Ecto neural progenitor cell (in vitro differentiated cells): Measurements from ENCODE around the gene ITGAE.
"Not testable (repeated sequence)": the region's sequence is repeated elsewhere in the genome, so short reads cannot be mapped to it uniquely, and the experiment has no call there.

Source experiments
- DNase-seq: peaks from one replicate; pipeline ENCODE4 v3.0.0-alpha.2; 2018; ENCODE audit warnings: low spot score

The ITGAE gene

DNA sequence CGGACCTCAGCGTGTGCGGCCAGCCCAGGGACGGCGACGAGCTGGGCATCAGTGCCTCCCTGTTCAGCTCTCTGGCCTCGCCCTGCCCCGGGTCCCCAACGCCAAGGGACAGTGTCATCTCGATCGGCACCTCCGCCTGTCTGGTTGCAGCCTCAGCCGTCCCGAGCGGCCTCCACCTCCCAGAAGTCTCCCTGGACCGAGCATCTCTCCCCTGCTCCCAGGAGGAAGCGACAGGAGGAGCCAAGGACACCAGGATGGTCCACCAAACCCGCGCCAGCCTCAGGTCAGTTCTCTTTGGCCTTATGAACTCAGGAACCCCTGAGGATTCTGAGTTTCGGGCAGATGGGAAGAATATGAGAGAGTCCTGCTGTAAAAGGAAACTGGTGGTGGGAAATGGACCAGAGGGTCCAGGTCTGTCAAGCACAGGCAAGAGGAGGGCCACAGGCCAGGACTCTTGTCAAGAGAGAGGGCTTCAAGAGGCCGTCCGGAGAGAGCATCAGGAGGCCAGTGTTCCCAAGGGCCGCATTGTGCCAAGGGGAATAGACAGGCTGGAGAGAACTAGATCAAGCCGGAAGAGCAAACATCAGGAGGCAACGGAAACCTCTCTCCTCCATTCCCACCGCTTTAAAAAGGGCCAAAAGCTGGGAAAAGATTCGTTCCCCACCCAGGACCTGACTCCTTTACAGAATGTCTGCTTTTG is 76.5 kb downstream of the ITGAE start:
- DNase-seq: no peak

DNA sequence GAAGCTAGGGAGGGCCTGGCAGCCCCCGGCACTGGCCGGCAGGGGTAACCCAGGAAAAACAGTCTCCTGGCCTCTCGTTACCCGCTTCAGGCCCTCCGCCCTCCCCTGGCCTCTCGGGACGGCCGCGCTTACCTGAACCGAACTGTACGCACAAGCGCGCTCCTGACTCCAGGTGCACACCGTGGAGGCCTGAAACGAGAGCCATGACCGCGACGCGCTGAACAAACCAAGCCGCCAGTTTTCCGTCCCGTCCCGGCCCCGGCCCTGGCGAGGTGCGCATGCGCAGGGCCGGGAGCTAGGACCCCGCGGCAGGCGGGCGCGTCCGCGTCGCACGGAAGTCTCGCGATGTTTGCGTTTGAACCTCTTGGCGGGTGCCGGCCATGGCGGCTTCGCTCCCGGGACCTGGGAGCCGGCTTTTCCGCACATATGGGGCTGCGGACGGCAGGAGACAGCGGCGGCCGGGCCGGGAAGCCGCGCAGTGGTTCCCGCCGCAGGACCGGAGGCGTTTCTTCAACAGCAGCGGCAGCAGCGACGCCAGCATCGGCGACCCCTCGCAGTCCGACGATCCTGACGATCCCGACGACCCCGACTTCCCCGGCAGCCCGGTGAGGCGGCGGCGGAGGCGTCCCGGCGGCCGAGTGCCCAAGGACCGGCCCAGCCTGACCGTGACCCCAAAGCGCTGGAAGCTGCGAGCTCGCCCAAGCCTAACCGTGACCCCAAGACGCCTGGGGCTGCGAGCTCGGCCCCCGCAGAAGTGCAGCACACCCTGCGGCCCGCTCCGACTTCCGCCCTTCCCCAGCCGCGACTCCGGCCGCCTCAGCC is 77.2 kb downstream of the ITGAE start, which contains the start of gene HASPIN:
Gene HASPIN, plus strand, starts transcription at position 348 of the 822 bp plus-strand sequence. Its CDS starts 33 bp downstream, at position 381.
- peak; percentile 98 for DNase-seq

DNA sequence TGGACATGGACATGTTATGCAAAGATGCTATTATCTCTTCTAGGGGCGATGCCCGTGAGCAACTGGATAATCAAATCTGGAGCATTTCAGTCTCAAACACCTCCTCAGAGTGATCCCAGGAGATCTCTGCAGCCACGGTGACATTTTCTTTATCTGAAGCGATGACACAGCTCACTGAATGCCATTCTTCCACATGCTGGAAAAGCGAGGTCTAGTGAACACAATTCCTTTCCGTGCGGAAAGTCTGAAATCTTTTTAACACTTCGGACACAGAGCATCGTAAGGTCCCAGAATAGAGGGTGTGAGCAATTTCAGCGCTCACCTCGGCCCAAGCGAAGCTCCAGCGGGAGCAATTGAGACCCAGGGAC is 77.8 kb downstream of the ITGAE start:
- no peak for DNase-seq

DNA sequence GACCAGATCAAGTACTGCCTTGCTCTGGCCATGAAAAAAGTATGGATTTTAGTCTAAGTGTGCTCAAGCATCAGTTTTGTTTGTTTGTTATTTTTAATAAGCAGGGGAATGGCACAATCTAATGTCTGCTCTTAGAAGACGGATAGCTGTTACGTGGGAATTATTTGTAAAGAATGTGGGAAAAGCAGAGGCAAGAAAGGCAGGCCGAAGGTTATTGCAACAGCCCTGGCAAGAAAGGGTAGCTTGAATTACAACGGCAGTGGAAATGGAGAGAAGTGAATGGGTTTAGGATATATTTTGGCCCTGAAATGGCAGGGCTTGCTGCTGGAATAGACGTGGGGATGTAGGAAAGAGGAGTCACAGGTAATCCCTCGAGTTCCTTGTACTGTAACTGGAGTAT is 78.3 kb downstream of the ITGAE start:
- no peak for DNase-seq

DNA sequence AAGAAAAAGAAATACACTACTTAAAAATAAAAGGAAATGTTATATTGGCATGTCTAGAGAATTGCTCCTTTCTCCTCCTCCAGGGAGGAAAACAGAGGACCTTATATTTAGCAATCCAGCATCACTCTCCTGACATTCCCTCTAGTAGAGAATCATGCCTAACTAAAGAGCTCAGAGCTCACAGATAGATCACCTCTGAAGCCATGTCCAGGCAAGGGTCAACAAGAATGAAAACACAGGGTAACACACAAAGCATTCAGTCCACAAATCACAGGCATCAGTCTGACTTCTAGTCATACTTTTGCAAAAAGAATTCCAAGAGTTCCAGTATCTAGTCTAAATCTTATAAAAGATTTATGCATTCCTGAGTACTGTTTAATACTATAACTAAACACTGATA is 81.7 kb downstream of the ITGAE start:
- DNase-seq: no peak

DNA sequence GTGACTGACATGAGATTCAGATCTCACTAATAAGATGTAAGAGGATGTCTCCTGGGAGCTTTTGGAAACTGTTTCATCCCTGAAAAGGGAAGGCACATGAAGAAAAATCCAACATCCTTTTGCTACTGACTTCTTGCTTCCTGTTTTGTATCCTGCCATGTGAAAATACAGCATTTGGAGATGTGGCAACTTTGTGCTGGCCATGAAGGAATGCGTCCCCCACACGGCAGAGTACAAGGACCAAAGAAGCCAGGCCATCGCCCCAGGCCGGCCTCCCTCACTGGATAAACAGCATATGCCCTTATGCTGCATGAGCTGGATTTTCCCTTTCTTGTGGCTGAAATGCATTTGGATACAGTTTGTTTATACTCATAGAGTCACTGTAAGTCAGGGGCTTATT is 82.8 kb downstream of the ITGAE start:
- no peak for DNase-seq

DNA sequence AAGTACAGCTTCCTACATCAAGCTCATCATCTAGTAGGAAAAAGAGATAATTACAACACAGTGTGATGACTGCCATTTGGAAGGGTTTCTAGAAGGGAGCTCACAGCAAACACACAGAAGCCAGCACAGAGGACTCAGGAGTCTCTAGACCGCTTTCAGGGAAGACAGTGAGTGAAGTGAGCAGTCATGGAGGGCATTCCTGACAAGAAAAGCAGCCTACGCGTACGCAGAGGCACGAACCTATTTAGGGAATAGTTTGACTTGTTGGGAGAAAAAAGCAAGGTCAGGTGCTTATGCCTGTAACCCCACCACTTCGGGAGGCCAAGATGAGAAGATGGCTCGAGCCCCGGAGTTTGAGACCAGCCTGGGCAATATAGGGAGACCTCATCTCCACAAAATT is 85.7 kb downstream of the ITGAE start:
- DNase-seq: no peak

DNA sequence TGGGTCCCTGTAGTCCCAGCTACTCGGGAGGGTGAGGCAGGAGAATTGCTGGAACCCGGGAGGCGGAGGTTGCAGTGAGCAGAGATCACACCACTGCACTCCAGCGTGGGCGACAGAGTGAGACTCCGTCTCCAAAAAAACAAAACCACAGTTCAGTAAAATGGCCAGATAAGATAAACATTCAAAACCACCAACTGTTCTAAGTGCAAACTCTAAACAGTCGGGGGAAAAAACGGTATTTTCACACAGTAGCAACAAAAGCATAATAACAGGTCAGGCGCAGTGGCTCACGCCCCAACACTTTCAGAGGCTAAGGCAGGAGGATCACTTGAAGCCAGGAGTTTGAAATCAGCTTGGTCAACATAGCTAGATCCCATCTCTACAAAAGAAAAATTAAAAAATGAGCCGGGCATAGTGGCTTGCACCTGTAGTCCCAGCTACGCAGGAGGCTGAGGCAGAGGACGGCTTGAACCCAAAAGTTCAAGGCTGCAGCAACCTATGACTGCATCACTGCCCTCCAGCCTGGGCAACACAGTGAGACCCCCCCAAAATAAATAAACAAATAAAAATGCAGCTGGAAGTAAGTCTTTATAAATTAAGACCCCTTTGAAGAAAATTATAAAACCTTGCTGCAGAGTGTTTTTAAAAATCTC is 88.1 kb downstream of the ITGAE start:
- DNase-seq: no peak

DNA sequence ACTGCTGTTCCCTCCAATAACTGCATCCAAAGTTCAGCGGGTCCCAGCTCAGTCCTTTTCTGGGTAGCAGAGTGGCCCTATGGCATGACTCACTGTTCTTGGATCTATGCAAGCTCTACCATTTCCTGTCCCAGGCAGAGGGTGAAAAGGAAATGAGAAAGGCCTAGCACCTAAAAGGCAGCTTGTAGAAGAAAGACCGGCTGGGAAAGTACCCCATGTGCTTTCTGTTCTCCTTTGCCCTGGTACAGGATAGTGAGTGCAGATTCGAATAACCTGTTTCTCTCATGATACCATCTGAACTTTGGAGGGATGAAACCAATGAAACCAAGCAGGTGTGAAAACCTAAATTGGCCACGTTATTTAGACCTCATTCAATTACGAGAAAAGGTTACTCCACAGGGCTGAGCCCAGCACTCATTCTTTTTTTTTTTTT is 90.0 kb downstream of the ITGAE start:
- no peak for DNase-seq

DNA sequence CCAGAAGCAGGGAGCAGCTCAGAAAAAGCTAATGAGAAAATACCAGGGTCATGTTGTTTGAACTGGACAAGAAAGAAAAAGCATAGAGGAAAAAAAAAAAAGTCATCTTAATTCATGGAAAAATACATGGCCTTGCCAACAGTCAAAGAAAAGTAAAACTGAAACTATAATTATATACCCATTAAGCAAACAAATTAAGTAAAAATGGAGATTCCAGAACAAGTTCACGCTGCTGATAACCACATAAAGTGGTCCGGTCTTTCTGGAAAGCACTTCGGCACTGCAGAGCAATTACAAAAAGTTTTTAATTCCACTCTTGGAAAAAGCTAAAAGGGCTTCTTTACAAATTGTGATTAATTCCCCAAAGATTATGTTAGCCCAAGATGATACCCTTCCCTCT is 92.6 kb downstream of the ITGAE start:
- DNase-seq: no peak

DNA sequence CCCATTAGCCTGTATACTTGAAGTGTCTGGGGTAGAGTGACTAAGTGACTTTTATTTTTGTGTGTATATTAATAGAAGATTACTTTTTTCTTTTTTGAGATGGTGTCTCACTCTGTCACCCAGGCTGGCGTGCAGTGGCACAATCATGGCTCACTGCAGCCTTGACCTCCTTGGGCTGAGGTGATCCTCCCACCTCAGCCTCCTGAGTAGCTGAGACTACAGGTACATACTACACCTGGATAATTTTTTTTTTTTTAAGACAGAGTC is 95.3 kb downstream of the ITGAE start:
- not testable (repeated sequence) for DNase-seq

DNA sequence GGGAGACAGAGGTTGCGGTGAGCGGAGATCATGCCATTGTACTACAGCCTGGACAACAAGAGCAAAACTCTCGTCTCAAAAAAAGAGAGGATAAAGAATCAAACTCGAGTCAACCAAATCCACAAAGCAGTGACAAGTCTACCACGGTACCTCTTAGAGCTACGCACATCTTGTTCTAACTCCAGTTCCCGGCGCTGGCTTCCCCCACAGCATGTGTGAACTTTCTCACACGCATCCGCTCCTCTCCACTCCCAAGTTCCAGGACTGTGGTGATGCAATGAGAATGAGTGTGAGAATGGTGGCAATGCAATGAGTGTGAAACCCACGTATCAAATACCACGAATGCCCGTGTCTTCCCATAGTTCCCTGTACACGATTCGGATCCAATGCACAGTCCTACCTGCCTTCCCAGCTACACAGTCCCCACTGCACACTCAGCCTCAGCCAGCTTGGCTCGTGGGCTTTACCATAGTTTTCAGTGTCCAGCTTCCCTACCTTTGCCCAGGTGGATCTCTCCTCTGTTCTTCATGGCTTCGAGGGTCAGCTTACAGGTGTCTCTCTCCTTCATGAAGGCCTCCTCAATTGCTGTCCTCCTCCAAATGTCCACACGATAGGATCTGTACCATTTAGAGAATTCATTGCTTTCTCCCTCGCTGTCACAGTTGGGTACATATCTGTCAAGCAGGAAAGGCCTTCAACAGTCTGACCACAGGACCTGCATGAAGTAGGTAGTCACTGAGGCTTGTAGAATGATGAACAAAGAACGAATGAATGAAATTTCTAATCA is 95.9 kb downstream of the ITGAE start:
- no peak for DNase-seq

DNA sequence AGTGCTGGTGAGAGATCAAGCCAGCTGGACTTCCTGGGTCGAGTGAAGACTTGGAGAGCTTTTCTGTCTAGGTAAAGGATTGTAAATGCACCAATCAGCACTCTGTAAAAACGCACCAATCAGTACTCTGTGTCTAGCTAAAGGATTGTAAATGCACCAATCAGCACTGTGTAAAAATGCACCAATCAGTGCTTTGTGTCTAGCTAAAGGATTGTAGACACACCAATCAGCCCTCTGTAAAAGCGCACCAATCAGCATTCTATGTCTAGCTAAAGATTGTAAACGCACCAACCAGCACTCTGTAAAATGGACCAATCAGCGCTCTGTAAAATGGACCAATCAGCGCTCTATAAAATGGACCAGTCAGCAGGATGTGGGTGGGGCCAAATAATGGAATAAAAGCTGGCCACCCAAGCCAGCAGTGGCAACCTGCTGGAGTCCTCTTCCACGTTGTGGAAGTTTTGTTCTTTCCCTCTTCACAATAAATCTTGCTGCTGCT is 98.9 kb downstream of the ITGAE start:
- DNase-seq: not testable (repeated sequence)

DNA sequence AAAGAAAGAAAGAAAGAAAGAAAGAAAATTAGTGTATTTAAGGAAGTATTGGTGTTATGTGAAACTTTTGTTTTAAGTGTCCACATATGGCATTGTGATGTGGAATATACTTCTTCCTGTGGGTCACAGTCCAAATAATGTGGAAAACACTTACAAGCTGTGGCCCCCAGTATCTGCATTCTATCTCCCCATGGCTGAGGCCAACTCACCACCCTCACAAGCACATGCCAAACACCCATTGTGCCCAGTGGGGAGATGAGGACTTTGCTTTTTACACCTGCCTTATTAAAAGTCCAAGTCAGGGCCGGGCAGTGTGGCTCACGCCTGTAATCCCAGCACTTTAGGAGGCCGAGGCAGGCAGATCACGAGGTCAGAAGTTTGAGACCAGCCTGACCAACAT is 101.0 kb downstream of the ITGAE start:
- no peak for DNase-seq

DNA sequence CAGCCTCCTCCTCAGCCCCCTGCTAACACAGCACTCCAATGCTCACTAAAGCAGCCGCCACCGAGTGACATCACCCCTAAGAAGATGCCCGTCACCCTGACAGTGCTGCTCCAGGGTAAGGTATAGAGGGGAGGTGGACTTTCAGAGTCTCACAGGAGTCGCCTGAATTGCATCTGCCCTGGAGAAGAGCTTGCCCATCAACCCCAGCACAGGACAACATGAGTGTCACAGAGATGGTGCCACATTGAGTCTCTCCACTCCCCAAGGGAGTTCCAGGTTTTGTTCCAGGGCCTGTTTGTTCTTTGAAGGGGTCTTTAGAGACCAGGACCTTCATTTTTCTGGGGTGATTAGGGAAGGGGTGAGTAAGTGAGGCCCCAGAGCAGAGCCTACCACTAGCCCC is 102.8 kb downstream of the ITGAE start:
- DNase-seq: no peak

DNA sequence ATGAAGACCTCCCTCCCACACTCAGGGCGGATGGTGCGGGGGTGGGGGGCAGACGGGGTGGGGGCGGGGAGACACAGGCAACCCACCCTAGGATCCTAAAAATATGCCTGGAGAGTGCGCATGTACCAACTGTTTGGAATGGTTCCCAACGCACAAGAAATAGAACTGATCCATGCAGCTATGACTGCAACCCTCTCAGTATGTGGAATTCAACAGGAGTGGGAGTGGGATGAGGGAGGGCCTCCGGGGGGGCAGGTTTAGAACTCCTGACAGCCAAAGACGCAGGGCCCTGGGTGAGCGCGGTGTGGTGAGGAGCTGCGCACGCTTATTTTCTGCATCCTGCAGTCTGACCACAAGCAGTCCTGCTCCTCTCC is 103.9 kb downstream of the ITGAE start:
- no peak for DNase-seq

DNA sequence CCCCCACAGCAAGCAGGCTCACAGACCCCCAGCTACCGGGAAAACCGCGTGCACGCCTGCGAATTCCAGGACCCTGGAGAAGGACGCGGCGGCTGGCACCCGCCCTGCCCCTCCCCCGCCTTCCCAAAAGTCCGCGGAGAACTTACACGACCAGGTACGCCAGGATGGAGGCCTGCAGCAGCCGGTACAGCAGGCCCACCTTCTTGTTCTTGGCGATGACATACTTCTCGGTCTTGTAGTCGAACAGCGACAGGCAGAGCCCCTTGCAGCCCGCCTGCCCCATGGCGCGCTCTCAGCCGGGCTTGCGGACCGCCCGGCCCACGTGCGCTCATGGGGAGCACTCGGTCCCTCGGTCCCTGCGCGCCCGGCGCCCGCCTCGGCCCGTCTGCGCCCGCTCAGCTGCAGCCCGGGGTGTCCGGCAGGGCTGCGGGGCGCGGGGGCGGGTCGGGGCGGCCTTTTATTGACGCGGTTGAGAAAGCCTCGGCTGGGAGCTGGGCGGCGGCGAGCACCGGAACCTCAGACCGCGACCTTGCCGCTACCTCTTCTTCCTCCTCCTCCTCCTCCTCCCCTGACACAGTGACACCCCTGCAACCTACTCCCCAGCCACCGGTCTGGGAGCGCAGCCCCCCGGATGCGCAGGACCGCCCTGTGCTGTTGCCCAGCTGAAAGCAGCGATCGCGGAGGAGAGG is 105.1 kb downstream of the ITGAE start, which contains the start of gene P2RX5:
Gene P2RX5, minus strand, starts transcription at position 433 of the 689 bp plus-strand sequence. Its CDS starts 150 bp downstream, at position 283.
- DNase-seq: peak; percentile 80

DNA sequence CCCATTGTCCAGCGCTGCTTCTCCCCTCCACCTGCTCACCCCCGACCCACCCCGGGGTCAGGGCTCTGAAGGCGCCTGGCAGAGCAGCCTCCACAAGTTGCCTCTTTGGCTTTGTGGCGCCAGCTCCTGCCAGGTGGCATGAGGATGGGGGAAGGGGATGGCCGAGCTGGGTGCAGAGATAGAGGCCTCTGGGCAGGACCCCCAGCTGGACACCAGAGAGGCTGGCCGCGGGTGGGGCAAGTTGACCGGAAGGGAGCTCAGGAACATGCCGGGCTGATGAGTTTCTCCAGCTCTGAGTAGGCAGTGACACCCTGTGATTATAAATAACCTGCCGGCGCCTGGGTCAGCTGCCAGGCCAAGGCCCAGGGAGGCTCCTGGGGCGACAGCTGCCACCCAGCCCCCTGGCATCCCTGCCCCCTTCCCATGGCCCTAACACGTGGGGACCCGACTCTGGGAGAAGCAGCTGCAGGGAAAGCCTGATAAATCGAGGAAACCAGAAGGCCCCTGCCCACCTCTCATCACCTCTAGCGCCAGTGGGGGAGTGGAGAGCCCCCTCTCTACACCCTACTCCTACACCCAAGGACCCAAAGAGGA is 105.8 kb downstream of the ITGAE start:
- no peak for DNase-seq

DNA sequence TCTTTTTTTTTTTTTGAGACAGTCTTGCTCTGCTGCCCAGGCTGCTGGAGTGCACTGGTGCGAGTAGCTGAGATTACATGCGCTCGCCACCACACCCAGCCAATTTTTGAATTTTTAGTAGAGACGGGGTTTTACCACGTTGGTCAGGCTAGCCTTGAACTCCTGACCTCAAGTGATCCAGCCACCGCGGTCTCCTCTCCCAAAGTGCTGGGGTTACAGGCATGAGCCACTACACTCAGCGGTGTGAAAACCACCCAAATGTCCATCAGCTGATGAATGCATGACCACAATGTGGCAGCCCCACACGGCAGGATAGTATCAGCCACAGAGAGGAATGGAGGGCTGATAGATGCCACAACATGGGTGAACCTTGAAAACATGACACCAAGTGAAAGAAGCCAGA is 107.2 kb downstream of the ITGAE start:
- DNase-seq: no peak

DNA sequence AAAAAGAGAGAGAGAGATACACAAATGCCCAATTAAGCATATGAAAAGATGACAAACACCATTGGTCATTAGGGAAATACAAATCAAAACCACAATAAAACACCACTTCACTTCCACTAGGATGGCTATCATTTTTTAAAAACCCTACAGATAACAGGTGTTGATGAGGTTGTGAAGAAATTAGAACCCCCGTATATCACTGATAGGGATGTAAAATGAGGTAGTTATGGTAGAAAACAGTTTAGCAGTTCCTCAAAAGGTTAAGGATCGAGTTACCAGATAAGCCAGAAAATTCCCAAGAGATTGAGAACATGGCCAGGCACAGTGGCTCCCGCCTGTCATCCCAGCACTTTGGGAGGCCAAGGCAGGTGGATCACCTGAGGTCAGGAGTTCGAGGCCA is 107.8 kb downstream of the ITGAE start:
- DNase-seq: no peak

DNA sequence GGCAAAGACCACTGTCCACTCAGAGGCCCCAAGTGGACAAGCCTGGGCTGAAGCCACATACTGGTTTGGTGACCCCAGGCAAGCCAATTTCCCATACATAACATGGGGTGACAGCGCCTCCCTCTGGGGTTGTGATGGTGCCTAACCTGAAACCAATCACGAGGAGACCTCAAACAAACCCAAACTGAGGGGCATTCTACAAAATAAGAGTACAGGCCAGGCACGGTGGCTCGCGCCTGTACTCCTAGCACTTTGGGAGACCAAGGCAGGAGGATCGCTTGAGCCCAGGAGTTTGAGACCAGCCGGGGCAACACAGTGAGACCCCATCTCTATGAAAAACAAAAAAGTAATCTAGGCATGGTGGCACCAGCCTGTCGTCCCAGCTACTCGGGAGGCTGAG is 108.6 kb downstream of the ITGAE start:
- DNase-seq: no peak
